HepG2 (cell line): ENCODE measurements around the gene MYCBPAP. TPM values are rescaled to one million over a fixed set of nuclear protein-coding genes. Genes with fewer than 3 reads are reported as not detected.
A peak's percentile ranks its signal among the peaks of the same experiment; 100 is the strongest.

Source experiments
- AHR ChIP-seq: IDR thresholded peaks from 2 replicates; pipeline ENCODE4 v1.6.1; 2018; ENCODE audit warnings: missing genetic modification reagents, missing compliant biosample characterization
- AKAP8 ChIP-seq: sonication (generic); formaldehyde crosslinking; IDR thresholded peaks from 2 replicates; pipeline ENCODE4 v1.5.1; 2020; ENCODE audit warnings: mild to moderate bottlenecking, missing genetic modification reagents
- GABPA ChIP-seq, 2 experiments: IDR thresholded peaks; 2 replicates each; pipeline ENCODE4 v1.6.1; 2011 to 2016; ENCODE audit warnings: low read depth in 2 of 2, low read length in 1 of 2, missing biosample characterization in 1 of 2, missing genetic modification characterization in 1 of 2
- GATA4 ChIP-seq: sonication (generic); IDR thresholded peaks from 2 replicates; pipeline ENCODE4 v1.6.1; 2016; ENCODE audit warnings: antibody characterized with exemption, low read depth, borderline replicate concordance
- ISL2 ChIP-seq: sonication (generic); formaldehyde crosslinking; IDR thresholded peaks from 2 replicates; pipeline ENCODE4 v1.5.0; 2020; ENCODE audit warnings: missing genetic modification reagents
- KAT8 ChIP-seq: IDR thresholded peaks from 2 replicates; pipeline ENCODE4 v1.6.1; 2016; ENCODE audit warnings: missing genetic modification reagents, missing compliant biosample characterization
- SOX13 ChIP-seq, 3 experiments: fragments of 450-650 bp in 1 of 3; sonication (generic) in 1 of 3; formaldehyde crosslinking in 1 of 3; IDR thresholded peaks in 2 of 3; conservative IDR thresholded peaks in 1 of 3; 2 replicates each; pipeline versions ENCODE4 v1.5.0 to v1.6.1; 2016 to 2020; ENCODE audit warnings: antibody characterized with exemption in 1 of 3, mild to moderate bottlenecking in 1 of 3, missing compliant biosample characterization in 1 of 3, missing genetic modification reagents in 1 of 3, moderate library complexity in 1 of 3
- U2AF2 ChIP-seq: fragments of 200-400 bp; formaldehyde crosslinking; IDR thresholded peaks from 2 replicates; pipeline ENCODE4 v1.6.1; 2017; ENCODE audit warnings: low read depth, mild to moderate bottlenecking, low read length
- ZNF326 ChIP-seq: sonication (generic); formaldehyde crosslinking; IDR thresholded peaks from 2 replicates; pipeline ENCODE4 v1.4.0; 2020; ENCODE audit warnings: missing genetic modification reagents, borderline replicate concordance
- ZNF550 ChIP-seq: sonication (generic); formaldehyde crosslinking; IDR thresholded peaks from 2 replicates; pipeline ENCODE4 v1.4.0; 2020; ENCODE audit warnings: mild to moderate bottlenecking, missing genetic modification reagents, borderline replicate concordance
- ZNF788 ChIP-seq: sonication (generic); formaldehyde crosslinking; IDR thresholded peaks from 2 replicates; pipeline ENCODE4 v1.5.0; 2020; ENCODE audit warnings: mild to moderate bottlenecking, missing genetic modification reagents, borderline replicate concordance
- ZSCAN9 ChIP-seq: IDR thresholded peaks from 2 replicates; pipeline ENCODE4 v1.6.1; 2016; ENCODE audit warnings: borderline replicate concordance
- polyA plus RNA-seq, 8 experiments: library from polyadenylated mRNA; depleted of rRNA in 3 of 8; stranded (reverse) in 7 of 8; unstranded in 1 of 8; fragments of >200 nt; fragmentation: Illumina TruSeq in 4 of 8; extraction: Trizol in 4 of 8; gene quantifications; 2 replicates each; pipeline versions ENCODE4 v1.2.1 to v1.2.3, GENCODE V29; 2011 to 2016; ENCODE audit warnings: low read depth in 4 of 8, missing spikeins in 1 of 8, mixed read lengths in 1 of 8; ENCODE audit not compliant: insufficient read depth in 1 of 8
- total RNA-seq, 5 experiments: library from RNA; depleted of rRNA; stranded (reverse); fragments of >200 nt; fragmentation: Illumina TruSeq; extraction: Trizol; gene quantifications; 2 replicates each; pipeline ENCODE4 v1.2.3, GENCODE V29; 2016; ENCODE audit warnings: low read depth in 1 of 5
- TF ChIP-seq, protein P1 (sequence below), 2 experiments: sonication (generic) in 1 of 2; formaldehyde crosslinking in 1 of 2; IDR thresholded peaks; 2 replicates each; pipeline versions ENCODE4 v1.4.0 to v1.6.1; 2016 to 2020; ENCODE audit warnings: borderline replicate concordance in 1 of 2, low read depth in 1 of 2, mild to moderate bottlenecking in 1 of 2, missing genetic modification reagents in 1 of 2
- TF ChIP-seq, protein P2 (sequence below): sonication (generic); formaldehyde crosslinking; IDR thresholded peaks from 2 replicates; pipeline ENCODE4 v1.8.1; 2023; ENCODE audit warnings: mild to moderate bottlenecking, missing genetic modification reagents
- TF ChIP-seq, protein P3 (sequence below): sonication (generic); formaldehyde crosslinking; IDR thresholded peaks from 2 replicates; pipeline ENCODE4 v1.5.1; 2020; ENCODE audit warnings: missing genetic modification reagents, mild to moderate bottlenecking, borderline replicate concordance
- TF ChIP-seq, protein P4 (sequence below): sonication (generic); formaldehyde crosslinking; IDR thresholded peaks from 2 replicates; pipeline ENCODE4 v1.5.1; 2020; ENCODE audit warnings: missing genetic modification reagents, mild to moderate bottlenecking, borderline replicate concordance

Gene MYCBPAP
- total and polyA plus RNA-seq, 2 of the 13 experiments (the other 11 are each of a cell fraction or from before 2014, with no cell fraction given) = 0.22 to 0.24 TPM

DNA sequence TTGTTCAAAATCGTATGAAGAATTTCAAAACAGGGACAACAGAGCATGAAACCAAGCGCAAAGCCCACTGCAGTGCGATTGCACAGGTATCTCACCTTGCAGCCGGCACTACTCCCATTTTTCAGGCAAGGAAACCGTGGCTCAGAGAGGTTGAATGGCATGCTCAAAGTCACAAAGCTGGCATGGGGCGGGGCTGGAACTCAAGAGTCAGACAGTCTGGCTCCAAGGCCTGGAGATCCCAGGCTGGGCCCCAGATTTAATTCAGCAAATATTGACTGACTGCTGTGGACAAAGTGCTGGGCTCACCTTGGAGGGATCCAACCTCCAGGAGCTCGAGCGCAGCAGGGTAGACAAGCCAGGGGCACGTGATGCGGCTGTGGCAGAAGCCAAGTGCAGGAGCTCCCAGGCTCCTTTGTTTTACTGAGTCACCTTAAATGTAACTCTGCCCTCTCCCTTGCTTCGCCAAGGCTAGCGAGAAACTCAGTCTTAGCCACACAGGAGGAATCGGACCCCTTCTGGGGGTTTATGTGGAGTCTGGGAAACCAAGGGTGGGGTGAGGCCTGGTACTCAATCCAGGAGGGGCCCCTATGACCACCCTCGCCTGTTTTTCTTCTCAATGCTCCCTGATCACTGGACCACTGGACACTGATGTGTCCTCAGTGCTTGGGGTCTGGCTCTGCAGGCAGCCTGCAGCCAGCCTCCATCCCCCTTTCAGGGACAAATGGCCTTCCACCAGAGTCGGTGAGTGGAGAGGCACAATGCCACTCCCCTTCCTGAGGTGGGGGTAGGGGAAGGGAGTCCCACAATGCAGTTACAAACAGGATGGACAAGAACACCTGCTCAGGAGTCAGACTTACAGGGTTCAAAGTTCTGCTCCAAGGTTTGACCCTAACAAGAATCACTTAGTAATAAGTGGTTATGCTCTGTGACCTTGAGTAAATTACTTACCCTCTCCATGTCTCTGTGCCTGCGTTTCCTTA is 34.8 kb downstream of the MYCBPAP start (continued):
- TF ChIP-seq, protein P1, sequence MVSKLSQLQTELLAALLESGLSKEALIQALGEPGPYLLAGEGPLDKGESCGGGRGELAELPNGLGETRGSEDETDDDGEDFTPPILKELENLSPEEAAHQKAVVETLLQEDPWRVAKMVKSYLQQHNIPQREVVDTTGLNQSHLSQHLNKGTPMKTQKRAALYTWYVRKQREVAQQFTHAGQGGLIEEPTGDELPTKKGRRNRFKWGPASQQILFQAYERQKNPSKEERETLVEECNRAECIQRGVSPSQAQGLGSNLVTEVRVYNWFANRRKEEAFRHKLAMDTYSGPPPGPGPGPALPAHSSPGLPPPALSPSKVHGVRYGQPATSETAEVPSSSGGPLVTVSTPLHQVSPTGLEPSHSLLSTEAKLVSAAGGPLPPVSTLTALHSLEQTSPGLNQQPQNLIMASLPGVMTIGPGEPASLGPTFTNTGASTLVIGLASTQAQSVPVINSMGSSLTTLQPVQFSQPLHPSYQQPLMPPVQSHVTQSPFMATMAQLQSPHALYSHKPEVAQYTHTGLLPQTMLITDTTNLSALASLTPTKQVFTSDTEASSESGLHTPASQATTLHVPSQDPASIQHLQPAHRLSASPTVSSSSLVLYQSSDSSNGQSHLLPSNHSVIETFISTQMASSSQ (IDR thresholded peaks at IDR 0.05; ENCODE audit: low read depth) = no peak
- TF ChIP-seq, protein P1 (CRISPR knock-in tag; IDR thresholded peaks at IDR 0.05; ENCODE audit: borderline replicate concordance) = 0 out of 2 replicates have a peak, but pooled peaks have one; percentile 0
- TF ChIP-seq, protein P2, sequence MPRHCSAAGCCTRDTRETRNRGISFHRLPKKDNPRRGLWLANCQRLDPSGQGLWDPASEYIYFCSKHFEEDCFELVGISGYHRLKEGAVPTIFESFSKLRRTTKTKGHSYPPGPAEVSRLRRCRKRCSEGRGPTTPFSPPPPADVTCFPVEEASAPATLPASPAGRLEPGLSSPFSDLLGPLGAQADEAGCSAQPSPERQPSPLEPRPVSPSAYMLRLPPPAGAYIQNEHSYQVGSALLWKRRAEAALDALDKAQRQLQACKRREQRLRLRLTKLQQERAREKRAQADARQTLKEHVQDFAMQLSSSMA (CRISPR knock-in tag) = no peak
- TF ChIP-seq ZNF326 (no peak), U2AF2 (no peak), KAT8 (CRISPR knock-in tag) (peak; percentile 46), SOX13 (IDR thresholded peaks at IDR 0.05) (peak; percentile 76; the same call in 1 of the 2 replicates), SOX13 (CRISPR knock-in tag; conservative IDR thresholded peaks at IDR 0.05 in 1 of 2, IDR thresholded peaks at IDR 0.05 in 1 of 2) (peak in 1 of 2 experiments; percentile 94; a peak in 2 of 4 replicates), ZSCAN9 (CRISPR knock-in tag) (no peak), ISL2 (CRISPR knock-in tag) (peak; percentile 94), GATA4 (peak; percentile 72; the same call in 1 of the 2 replicates), GABPA (IDR thresholded peaks at IDR 0.05; ENCODE audit: low read depth, low read length) (no peak), GABPA (CRISPR knock-in tag; IDR thresholded peaks at IDR 0.05; ENCODE audit: low read depth) (no peak), ZNF788 (peak; percentile 80; the same call in 1 of the 2 replicates), AKAP8 (CRISPR knock-in tag) (no peak), ZNF550 (CRISPR knock-in tag) (no peak), AHR (CRISPR knock-in tag) (peak; percentile 27; the same call in 1 of the 2 replicates)
- TF ChIP-seq, protein P3, sequence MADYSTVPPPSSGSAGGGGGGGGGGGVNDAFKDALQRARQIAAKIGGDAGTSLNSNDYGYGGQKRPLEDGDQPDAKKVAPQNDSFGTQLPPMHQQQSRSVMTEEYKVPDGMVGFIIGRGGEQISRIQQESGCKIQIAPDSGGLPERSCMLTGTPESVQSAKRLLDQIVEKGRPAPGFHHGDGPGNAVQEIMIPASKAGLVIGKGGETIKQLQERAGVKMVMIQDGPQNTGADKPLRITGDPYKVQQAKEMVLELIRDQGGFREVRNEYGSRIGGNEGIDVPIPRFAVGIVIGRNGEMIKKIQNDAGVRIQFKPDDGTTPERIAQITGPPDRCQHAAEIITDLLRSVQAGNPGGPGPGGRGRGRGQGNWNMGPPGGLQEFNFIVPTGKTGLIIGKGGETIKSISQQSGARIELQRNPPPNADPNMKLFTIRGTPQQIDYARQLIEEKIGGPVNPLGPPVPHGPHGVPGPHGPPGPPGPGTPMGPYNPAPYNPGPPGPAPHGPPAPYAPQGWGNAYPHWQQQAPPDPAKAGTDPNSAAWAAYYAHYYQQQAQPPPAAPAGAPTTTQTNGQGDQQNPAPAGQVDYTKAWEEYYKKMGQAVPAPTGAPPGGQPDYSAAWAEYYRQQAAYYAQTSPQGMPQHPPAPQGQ = 0 out of 2 replicates have a peak, but pooled peaks have one; percentile 46
- TF ChIP-seq, protein P4, sequence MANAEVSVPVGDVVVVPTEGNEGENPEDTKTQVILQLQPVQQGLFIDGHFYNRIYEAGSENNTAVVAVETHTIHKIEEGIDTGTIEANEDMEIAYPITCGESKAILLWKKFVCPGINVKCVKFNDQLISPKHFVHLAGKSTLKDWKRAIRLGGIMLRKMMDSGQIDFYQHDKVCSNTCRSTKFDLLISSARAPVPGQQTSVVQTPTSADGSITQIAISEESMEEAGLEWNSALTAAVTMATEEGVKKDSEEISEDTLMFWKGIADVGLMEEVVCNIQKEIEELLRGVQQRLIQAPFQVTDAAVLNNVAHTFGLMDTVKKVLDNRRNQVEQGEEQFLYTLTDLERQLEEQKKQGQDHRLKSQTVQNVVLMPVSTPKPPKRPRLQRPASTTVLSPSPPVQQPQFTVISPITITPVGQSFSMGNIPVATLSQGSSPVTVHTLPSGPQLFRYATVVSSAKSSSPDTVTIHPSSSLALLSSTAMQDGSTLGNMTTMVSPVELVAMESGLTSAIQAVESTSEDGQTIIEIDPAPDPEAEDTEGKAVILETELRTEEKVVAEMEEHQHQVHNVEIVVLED = no peak
